ENCODE data around the gene SIRPB2.

The SIRPB2 gene

GRCh38 chr20:1465470-1466210 lies 25.6 kb downstream of the SIRPB2 start:
- Histone ChIP-seq H3K27ac (replicated peaks; ENCODE audit: low read length) (no peak overlapping the region), H2BK12ac (ENCODE audit: low read length) (no peak overlapping the region), H3K27me3 (ENCODE audit: control insufficient read depth in 3 of 3, insufficient read depth in 3 of 3, low read depth in 1 of 3, low read length in 3 of 3) (no peaks in the 10 kb centered on the region), H3K79me1 (ENCODE audit: low read depth, low read length) (peaks cover 15% of the 10 kb centered on the region), H3K36me3 (replicated peaks in 1 of 2; ENCODE audit: control insufficient read depth in 2 of 2, insufficient read depth in 2 of 2, low read length in 2 of 2) (peaks cover 17 to 46% of the 10 kb centered on the region in 2 donors), H3K14ac (ENCODE audit: low read length) (no peak overlapping the region), H3K23ac (ENCODE audit: low read depth, low read length, poor library complexity) (no peak overlapping the region), H4K91ac (ENCODE audit: low read depth, low read length, poor library complexity) (no peak overlapping the region), H2BK120ac (ENCODE audit: low read depth, low read length) (no peak overlapping the region), H2AK5ac (ENCODE audit: low read depth, low read length) (no peak overlapping the region), H3K4me1 (ENCODE audit: control insufficient read depth in 2 of 2, insufficient read depth in 1 of 2, low read depth in 1 of 2, low read length in 2 of 2) (peaks cover 7 to 10% of the 10 kb centered on the region in 2 donors), H3K18ac (ENCODE audit: low read length) (no peak overlapping the region), H3K4me2 (ENCODE audit: insufficient read depth, low read length, poor library complexity, severe bottlenecking) (peak overlapping the region; percentile 83), H3K4me3 (ENCODE audit: low read length in 2 of 2) (peak overlapping the region; percentile 97 to 100), H3K9me3 (replicated peaks in 1 of 2; ENCODE audit: control insufficient read depth in 2 of 2, insufficient read depth in 1 of 2, low read depth in 1 of 2, low read length in 2 of 2) (no peaks in the 10 kb centered on the region), H2BK15ac (ENCODE audit: low read length) (no peak overlapping the region), H2AFZ (ENCODE audit: low read length) (peak overlapping the region; percentile 96), H2BK5ac (ENCODE audit: low read length) (no peak overlapping the region), H4K8ac (ENCODE audit: low read depth, low read length) (no peak overlapping the region), H3K9ac (ENCODE audit: low read depth, low read length, poor library complexity) (no peak overlapping the region), H3K4ac (ENCODE audit: low read length) (no peak overlapping the region)
- WGBS, 2 donors (ENCODE audit: extremely low coverage in 2 of 2, insufficient read length in 2 of 2, insufficient replicate concordance in 1 of 2), result no CpG with 5 or more reads among the region's 12 CpGs
- DNase-seq (ENCODE audit: low spot score), result no peak

GRCh38 chr20:1463971-1464570 lies 27.1 kb downstream of the SIRPB2 start:
- no peak overlapping the region for H2BK12ac ChIP-seq (ENCODE audit: low read length)
- peaks cover 17 to 62% of the 10 kb centered on the region in 2 donors for H3K36me3 ChIP-seq (replicated peaks in 1 of 2; ENCODE audit: control insufficient read depth in 2 of 2, insufficient read depth in 2 of 2, low read length in 2 of 2)
- no peak overlapping the region for H3K4me2 ChIP-seq (ENCODE audit: insufficient read depth, low read length, poor library complexity, severe bottlenecking)
- no peaks in the 10 kb centered on the region for H3K9me3 ChIP-seq (replicated peaks in 1 of 2; ENCODE audit: control insufficient read depth in 2 of 2, insufficient read depth in 1 of 2, low read depth in 1 of 2, low read length in 2 of 2)
- H4K8ac ChIP-seq (ENCODE audit: low read depth, low read length), result no peak overlapping the region
- peaks cover 7 to 10% of the 10 kb centered on the region in 2 donors for H3K4me1 ChIP-seq (ENCODE audit: control insufficient read depth in 2 of 2, insufficient read depth in 1 of 2, low read depth in 1 of 2, low read length in 2 of 2)
- no peak overlapping the region for H2AFZ ChIP-seq (ENCODE audit: low read length)
- H2BK5ac ChIP-seq (ENCODE audit: low read length), result no peak overlapping the region
- no peak overlapping the region for H3K9ac ChIP-seq (ENCODE audit: low read depth, low read length, poor library complexity)
- H3K14ac ChIP-seq (ENCODE audit: low read length), result no peak overlapping the region
- H4K91ac ChIP-seq (ENCODE audit: low read depth, low read length, poor library complexity), result no peak overlapping the region
- H3K27ac ChIP-seq (replicated peaks; ENCODE audit: low read length), result no peak overlapping the region
- no CpG with 5 or more reads among the region's 9 CpGs for WGBS, 2 donors (ENCODE audit: extremely low coverage in 2 of 2, insufficient read length in 2 of 2, insufficient replicate concordance in 1 of 2)
- H3K79me1 ChIP-seq (ENCODE audit: low read depth, low read length), result peaks cover 15% of the 10 kb centered on the region
- DNase-seq (ENCODE audit: low spot score), result no peak
- no peak overlapping the region for H3K18ac ChIP-seq (ENCODE audit: low read length)
- no peak overlapping the region for H3K4me3 ChIP-seq (ENCODE audit: low read length in 2 of 2)
- H2AK5ac ChIP-seq (ENCODE audit: low read depth, low read length), result no peak overlapping the region
- no peak overlapping the region for H3K23ac ChIP-seq (ENCODE audit: low read depth, low read length, poor library complexity)
- no peaks in the 10 kb centered on the region for H3K27me3 ChIP-seq (ENCODE audit: control insufficient read depth in 3 of 3, insufficient read depth in 3 of 3, low read depth in 1 of 3, low read length in 3 of 3)
- no peak overlapping the region for H2BK15ac ChIP-seq (ENCODE audit: low read length)
- H2BK120ac ChIP-seq (ENCODE audit: low read depth, low read length), result no peak overlapping the region
- H3K4ac ChIP-seq (ENCODE audit: low read length), result no peak overlapping the region

- Histone ChIP-seq H2BK12ac (ENCODE audit: low read length) (no peak overlapping the region), H3K4ac (ENCODE audit: low read length) (no peak overlapping the region), H3K27me3 (ENCODE audit: control insufficient read depth in 3 of 3, insufficient read depth in 3 of 3, low read depth in 1 of 3, low read length in 3 of 3) (no peaks in the 10 kb centered on the region), H3K27ac (replicated peaks; ENCODE audit: low read length) (no peak overlapping the region), H3K9me3 (replicated peaks in 1 of 2; ENCODE audit: control insufficient read depth in 2 of 2, insufficient read depth in 1 of 2, low read depth in 1 of 2, low read length in 2 of 2) (no peaks in the 10 kb centered on the region), H3K4me3 (ENCODE audit: low read length in 2 of 2) (no peak overlapping the region), H4K8ac (ENCODE audit: low read depth, low read length) (no peak overlapping the region), H2BK120ac (ENCODE audit: low read depth, low read length) (no peak overlapping the region), H3K14ac (ENCODE audit: low read length) (no peak overlapping the region), H4K91ac (ENCODE audit: low read depth, low read length, poor library complexity) (no peak overlapping the region), H3K4me2 (ENCODE audit: insufficient read depth, low read length, poor library complexity, severe bottlenecking) (no peak overlapping the region), H2AK5ac (ENCODE audit: low read depth, low read length) (no peak overlapping the region), H3K9ac (ENCODE audit: low read depth, low read length, poor library complexity) (no peak overlapping the region), H3K36me3 (replicated peaks in 1 of 2; ENCODE audit: control insufficient read depth in 2 of 2, insufficient read depth in 2 of 2, low read length in 2 of 2) (peaks cover 22 to 74% of the 10 kb centered on the region in 2 donors), H2AFZ (ENCODE audit: low read length) (no peak overlapping the region), H2BK5ac (ENCODE audit: low read length) (no peak overlapping the region), H2BK15ac (ENCODE audit: low read length) (no peak overlapping the region), H3K4me1 (ENCODE audit: control insufficient read depth in 2 of 2, insufficient read depth in 1 of 2, low read depth in 1 of 2, low read length in 2 of 2) (peaks cover 7 to 10% of the 10 kb centered on the region in 2 donors), H3K18ac (ENCODE audit: low read length) (no peak overlapping the region), H3K79me1 (ENCODE audit: low read depth, low read length) (peaks cover 15% of the 10 kb centered on the region), H3K23ac (ENCODE audit: low read depth, low read length, poor library complexity) (no peak overlapping the region)
- no peak for DNase-seq (ENCODE audit: low spot score)
- WGBS, 2 donors (ENCODE audit: extremely low coverage in 2 of 2, insufficient read length in 2 of 2, insufficient replicate concordance in 1 of 2), result no CpG with 5 or more reads among the region's 3 CpGs
Observed at GRCh38 chr20:1462834-1463233, 28.4 kb downstream of the SIRPB2 start.

- no peak overlapping the region for H3K23ac ChIP-seq (ENCODE audit: low read depth, low read length, poor library complexity)
- no peak overlapping the region for H2BK15ac ChIP-seq (ENCODE audit: low read length)
- no peak overlapping the region for H2AK5ac ChIP-seq (ENCODE audit: low read depth, low read length)
- no peak overlapping the region for H2BK12ac ChIP-seq (ENCODE audit: low read length)
- peaks cover 24 to 82% of the 10 kb centered on the region in 2 donors for H3K36me3 ChIP-seq (replicated peaks in 1 of 2; ENCODE audit: control insufficient read depth in 2 of 2, insufficient read depth in 2 of 2, low read length in 2 of 2)
- no peak overlapping the region for H3K27ac ChIP-seq (replicated peaks; ENCODE audit: low read length)
- H4K91ac ChIP-seq (ENCODE audit: low read depth, low read length, poor library complexity), result no peak overlapping the region
- H3K9me3 ChIP-seq (replicated peaks in 1 of 2; ENCODE audit: control insufficient read depth in 2 of 2, insufficient read depth in 1 of 2, low read depth in 1 of 2, low read length in 2 of 2), result no peaks in the 10 kb centered on the region
- H2AFZ ChIP-seq (ENCODE audit: low read length), result no peak overlapping the region
- WGBS, 2 donors (ENCODE audit: extremely low coverage in 2 of 2, insufficient read length in 2 of 2, insufficient replicate concordance in 1 of 2), result no CpG with 5 or more reads among the region's 3 CpGs
- H3K9ac ChIP-seq (ENCODE audit: low read depth, low read length, poor library complexity), result no peak overlapping the region
- DNase-seq (ENCODE audit: low spot score), result no peak
- no peak overlapping the region for H3K14ac ChIP-seq (ENCODE audit: low read length)
- H2BK5ac ChIP-seq (ENCODE audit: low read length), result no peak overlapping the region
- H3K4ac ChIP-seq (ENCODE audit: low read length), result no peak overlapping the region
- H3K4me3 ChIP-seq (ENCODE audit: low read length in 2 of 2), result no peak overlapping the region
- no peak overlapping the region for H3K18ac ChIP-seq (ENCODE audit: low read length)
- peaks cover 6% of the 10 kb centered on the region in 2 donors for H3K4me1 ChIP-seq (ENCODE audit: control insufficient read depth in 2 of 2, insufficient read depth in 1 of 2, low read depth in 1 of 2, low read length in 2 of 2)
- no peaks in the 10 kb centered on the region for H3K27me3 ChIP-seq (ENCODE audit: control insufficient read depth in 3 of 3, insufficient read depth in 3 of 3, low read depth in 1 of 3, low read length in 3 of 3)
- peaks cover 15% of the 10 kb centered on the region for H3K79me1 ChIP-seq (ENCODE audit: low read depth, low read length)
- H2BK120ac ChIP-seq (ENCODE audit: low read depth, low read length), result no peak overlapping the region
- H3K4me2 ChIP-seq (ENCODE audit: insufficient read depth, low read length, poor library complexity, severe bottlenecking), result no peak overlapping the region
- H4K8ac ChIP-seq (ENCODE audit: low read depth, low read length), result no peak overlapping the region
Observed at GRCh38 chr20:1462001-1462400, 29.2 kb downstream of the SIRPB2 start.
